HG03039 (cell line): ENCODE data around the gene PARD3.
A peak's percentile ranks its signal among the peaks of the same experiment; 100 is the strongest.
"Not testable (repeated sequence)": the region's sequence is repeated elsewhere in the genome, so short reads cannot be mapped to it uniquely, and the experiment has no call there.

Source experiments
- ATAC-seq: cut with Tn5 transposase; IDR thresholded peaks from one replicate; pipeline ENCODE4 v1.9.1; 2021; ENCODE audit warnings: mild to moderate bottlenecking, moderate library complexity; ENCODE audit not compliant: unreplicated experiment

The PARD3 gene

DNA sequence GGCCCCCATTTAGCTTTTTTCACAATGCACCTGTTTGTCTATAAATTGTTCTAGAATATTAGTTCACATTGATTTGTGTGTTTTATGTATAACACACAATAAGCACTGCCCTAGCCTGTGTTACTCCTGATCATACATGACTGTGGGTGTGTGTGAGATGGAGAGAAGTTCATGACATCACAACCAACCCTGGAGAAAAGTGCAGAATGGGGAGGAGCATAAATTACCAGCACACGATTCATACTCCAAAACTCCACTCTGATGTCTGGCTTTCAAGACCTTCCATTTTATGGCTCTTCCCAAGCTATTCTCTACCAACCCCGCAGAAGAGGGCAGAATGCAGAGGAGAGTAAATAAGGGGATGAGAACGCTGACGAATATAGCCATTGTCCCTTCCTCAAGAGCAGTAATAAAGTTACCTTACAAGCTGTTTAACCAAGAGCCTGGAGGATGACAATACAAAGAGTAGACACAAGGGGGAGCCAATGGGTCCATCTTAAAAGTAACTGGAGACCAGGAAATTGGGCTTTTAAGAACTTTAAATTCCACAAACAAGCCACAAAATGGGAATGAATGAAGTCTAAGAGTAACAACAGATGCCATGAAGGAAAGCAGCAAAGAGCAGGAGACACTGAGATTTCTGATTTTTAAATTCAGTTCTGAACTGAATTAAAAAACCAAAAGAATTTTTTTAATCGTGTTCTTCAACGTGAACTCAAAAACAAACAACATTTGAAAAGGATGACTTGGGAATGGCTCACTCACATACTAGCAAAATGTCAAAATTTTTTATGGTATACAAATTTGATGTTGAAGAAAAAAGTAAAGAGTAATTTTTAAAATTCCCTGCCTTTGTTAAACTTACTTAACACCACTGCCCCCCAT is 159.6 kb downstream of the PARD3 start:
- ATAC-seq = no peak

DNA sequence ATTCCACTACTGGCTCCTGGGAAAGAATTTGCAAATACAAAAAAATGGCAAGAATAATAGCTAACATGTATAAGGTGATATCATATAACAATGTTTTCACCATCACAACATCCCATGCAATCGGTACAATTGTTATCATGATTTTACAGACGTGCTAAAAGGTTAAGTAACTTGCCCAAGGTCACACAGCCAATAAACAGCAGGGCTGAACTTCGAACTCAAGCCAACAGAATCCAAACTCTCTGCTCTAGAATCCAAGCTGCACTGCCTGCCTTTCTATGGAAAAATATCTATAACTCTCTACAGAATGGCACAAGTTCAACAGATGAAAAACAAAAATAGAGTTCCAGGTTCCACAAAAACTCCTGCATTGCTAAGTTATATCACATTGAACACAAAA is 160.9 kb downstream of the PARD3 start:
- ATAC-seq = no peak

DNA sequence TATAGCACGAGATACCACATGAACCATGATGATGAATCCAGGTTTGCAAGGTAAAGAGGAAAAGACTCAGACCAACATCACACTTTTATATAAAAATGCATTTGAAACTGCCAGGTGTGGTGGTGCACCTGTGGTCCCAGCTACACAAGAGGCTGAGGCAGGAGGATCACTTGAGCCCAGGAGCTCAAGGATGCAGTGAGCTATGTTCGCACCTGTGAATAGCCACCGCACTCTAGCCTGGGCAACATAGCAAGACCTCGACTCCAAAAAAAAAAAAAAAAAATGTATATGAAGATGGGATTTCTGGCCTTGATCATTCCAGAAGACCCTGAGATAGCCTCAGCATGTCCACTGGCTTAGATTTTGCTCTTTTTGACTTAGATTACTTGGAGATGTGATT is 161.6 kb downstream of the PARD3 start:
- ATAC-seq = no peak

DNA sequence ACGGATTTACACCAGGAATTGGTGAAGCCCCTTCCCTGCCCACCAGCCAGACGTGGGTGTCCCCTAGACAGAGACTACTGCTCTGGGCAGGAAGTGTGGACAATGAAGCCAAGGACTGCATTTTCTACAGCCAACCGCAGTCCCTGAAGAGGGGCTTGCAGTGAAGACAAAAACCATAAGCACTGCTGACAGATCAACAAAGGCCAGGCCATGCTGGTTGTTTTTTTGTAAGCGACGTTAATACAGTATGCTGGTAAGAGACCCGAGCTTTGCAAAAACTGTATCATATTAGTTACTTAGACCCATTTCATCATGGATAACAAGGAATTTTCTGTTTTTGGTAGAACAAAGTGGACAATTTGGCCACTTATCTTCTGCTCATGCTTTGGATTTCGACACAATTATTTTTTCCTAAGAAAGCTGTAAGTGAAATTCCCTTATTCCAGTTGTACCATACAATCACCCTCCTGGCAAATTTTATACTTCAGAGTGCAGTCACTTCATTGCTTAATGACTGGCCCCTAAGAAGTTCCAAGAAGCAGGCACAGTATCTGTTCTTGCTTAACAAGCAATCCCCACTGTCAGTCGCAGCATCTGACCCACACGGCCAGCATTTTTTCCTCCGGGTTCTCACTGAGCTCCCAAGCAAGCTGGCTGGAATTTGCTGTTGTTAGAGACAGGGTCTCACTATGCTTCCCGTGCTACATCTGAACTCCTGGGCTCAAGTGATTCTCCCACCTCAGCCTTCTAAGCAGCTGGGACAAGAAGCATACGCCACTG is 163.5 kb downstream of the PARD3 start:
- ATAC-seq = no peak

DNA sequence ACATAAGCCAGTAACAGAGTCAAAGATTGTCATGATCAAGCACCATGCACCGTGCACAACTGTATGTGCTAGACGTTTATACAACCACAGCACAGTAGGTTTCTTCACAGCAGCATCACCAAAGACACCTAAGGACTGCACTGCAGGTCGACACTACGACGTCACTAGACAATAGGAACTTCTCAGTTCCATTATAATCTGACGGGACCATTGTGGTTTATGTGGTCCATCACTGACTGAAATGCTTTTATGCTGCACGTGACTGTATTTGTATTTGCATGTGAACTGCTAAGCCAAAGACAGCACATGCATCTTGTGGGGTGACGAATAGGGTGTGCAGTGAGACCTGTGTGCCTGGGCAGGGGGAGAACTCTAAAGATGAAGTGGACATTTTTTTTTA is 164.9 kb downstream of the PARD3 start:
- ATAC-seq = no peak

DNA sequence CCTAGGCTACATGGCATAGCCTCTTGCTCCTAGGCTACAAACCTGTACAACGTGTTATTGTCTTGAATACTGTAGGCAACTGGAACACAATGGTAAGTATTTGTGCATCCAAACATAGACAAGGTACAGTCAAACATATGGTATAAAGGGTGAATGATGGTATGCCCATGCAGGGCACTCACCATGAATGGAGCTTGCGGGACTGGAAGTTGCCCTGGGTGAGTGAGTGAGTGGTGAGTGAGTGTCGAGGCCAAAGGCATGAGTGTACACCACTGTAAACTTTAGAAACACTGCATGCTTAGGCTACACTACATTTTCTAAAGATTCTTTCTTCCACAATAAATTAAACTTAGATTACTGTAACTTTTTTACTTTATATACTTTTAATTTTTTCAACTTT is 165.7 kb downstream of the PARD3 start:
- no peak for ATAC-seq

DNA sequence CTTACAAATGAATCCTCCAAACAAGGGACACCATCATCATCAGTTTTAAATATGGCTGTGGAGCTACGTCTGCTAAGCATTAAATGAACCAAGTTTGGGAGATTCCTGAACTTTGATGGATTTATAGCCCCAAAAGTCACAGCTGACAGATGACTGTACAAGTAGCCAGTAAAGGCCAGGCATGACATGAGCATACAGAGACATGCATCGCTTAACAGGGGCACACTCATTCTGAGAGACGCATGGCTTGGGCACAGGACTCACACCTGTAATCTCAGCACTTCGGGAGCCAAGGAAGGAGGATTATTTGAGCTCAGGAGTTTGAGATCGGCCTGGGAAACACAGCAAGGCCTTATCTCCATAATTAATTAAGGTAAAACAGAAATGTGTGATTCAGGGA is 166.2 kb downstream of the PARD3 start:
- ATAC-seq = no peak

DNA sequence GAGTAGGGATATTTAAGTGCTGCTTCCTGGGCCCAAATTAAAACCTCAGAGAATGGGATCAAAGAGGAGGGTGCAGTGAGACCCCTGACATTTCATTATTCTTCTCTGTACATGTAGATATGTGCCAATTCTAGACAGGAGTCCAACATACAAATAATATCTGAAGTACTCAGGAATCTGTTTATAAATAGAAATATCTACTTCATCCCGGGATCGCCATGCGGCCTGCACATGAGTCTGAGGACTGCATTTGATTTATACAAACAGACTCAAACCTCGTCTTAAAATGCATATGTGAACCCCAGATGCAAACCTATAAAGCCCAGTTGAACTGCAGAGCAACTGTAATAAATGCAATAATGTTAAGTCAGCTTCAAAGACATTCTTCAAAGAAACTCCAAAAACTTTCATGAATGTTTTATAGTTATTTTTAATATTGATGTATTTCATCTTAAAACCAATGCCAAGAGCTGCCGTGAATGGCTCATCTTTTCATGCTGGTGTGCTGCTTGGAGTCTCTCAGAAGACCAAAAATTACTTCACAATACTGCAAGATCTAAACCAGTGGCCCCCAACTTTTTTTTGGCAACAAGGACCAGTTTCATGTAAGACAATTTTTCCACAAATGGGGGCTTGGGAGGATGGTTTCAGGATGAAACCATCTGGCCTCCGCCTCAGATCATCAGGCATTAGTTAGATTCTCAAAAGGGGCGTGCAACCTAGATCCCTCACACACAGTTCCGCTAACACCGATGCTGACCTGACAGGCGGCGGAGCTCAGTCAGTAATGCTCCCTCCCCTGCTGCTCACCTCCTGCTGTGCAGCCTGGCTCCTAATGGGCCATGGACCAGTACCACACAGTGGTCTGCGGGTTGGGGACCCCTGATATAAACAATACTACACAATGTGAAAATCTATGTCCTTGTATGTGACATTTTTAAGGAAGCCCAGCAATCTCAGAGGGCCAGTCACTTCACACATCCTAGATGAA is 166.9 kb downstream of the PARD3 start:
- ATAC-seq = no peak

DNA sequence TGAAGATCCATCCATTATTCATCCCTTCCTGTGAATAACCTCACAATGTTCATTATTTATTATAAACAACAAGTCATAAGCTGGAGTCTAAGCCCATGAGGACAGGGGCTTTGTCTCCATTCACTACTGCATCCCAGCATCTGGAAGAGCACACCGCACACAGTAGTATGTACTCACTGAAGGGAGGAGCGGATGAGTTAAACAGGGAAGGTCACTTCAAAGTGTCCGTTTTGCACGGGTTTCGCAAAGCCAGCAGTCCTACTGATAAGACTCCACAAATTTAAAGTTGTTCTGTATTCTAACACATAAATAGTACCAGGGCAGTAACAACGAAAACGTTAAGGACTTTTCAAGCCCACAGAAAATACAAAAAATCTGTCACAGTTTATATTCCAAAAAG is 167.9 kb downstream of the PARD3 start:
- no peak for ATAC-seq

DNA sequence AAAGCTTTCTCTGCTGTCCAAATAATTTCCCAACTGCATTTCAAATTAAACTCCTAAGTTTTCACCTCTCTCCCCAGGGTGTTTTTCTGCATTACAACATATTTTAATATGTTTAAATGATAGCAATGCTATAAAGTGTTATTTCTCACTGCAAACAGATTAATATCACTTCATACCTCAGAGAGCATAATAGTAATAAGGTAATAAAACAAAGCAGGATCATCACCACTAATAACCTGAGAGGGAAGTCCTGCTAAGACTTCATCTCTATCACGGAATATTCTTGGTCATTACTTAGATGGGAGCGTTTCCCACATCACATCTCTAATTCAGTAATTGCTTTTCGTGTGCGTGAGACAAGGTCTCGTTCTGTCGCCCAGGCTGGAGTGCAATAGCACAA is 168.8 kb downstream of the PARD3 start:
- no peak for ATAC-seq

DNA sequence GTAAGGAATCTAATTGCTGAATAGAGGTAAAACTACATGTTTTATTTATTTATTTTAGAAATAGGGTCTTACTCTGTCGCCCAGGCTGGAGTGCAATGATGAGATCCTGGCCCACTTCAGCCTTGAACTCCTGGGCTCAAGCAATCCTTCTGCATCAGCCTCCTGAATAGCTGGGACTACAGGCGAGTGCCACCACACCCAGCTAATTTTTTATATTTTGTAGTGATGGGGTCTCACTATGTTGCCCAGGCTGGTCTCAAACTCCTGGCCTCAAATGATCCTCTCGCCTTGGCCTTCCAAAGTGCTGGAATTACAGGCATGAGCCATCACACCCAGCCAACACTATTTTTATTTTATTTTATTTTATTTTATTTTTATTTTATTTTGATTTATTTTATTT is 170.3 kb downstream of the PARD3 start:
- ATAC-seq = not testable (repeated sequence)

DNA sequence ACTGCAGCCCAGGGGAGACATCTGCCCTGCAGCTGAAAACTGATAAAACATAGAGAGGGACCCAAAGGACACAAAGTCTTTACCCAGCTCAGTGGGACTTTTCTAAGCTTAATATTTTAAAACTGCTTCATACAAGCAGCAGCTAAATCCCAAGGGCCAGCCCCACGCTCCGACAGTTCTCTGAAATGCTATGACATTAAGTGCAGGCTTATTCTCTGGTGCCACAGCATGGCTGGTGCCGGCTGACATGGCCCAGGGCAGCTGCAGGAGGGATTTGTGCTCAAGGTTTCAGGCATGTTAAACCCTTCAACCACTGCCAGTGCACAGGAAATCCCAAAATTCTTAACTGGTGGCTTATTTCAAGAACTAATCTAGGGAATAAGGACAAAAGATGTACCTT is 170.9 kb downstream of the PARD3 start:
- no peak for ATAC-seq

DNA sequence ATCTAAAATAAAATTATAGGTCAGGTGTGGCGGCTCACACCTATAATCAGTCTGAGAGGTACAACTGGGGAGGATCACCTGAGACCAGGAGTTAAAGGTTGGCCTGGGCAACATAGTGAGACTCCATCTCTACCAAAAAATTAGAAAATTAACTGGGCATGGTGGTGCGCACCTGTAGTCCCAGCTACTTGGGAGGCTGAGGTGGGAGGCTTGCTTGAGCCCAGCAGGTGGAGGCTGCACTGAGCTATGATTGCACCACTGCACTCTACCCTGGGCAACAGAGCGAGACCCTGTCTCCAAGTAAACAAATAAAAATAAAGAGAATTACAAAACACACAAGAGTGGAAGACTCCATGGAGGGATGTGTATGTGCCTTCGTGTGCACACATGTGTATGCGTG is 171.5 kb downstream of the PARD3 start:
- no peak for ATAC-seq

DNA sequence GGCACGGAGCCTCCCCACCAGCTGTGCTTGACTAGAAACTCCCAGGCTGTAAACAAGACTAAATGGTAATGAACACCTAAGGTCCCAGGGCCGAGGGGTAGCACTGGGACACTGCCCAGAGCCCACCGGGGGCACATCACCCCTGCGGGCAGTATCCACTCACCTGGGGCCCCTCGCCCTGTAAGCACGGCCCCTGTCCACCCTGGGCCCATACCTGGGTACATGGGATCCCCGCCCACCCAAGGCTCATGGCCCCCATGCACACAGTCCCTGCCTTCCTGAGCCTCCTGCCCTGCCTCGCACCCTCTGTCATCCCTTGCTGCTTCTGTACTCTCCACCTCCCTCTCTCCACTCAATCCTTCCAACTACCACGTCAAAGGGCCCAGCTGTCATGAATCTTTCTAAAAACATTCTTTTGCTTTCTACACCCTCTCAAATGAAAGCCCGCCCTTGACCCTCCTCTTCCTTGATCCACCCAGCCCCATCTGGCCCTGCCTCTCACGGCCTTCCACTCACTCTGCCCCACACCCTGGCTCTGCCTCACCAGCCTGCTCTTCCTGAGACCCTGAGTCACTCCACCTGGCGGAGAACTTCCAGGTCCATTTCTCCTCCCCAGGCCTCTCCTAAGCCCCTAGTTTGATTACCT is 173.1 kb downstream of the PARD3 start:
- ATAC-seq = no peak

DNA sequence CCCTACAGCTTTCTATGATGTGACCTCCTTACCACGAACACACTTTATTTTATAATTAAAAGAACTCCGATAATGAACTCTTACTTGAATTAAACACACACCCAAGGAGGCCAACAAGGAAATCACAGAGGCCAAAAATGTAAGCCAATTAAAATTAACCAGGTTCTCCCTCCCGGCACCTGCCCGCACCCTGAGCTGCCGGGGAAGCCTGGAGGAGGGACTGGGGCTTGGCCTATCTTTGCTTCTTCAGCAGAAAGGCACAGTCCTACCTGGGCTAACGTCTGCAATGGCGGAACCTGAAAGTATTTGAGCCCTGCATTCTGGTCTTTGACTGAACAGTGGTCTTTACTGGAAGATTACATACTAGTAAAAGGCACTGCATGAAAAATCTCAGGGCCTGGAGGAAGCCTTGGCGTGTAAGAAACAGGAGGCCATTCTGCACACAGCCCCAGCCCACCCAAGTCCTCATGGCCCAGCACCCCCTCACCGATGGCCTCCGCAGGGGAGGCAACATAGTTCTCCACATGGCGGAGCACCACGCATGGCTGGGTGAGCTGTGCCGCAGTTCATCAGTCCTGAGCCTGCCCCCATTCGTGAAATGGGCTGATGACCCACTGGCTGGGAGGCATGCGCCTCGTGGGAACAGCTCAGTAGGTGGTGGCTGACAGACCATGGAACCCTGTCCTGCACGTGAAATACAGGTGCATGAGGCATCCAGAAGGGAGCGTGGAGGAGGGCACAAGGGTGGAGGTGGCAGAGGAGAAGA is 173.8 kb downstream of the PARD3 start:
- no peak for ATAC-seq

DNA sequence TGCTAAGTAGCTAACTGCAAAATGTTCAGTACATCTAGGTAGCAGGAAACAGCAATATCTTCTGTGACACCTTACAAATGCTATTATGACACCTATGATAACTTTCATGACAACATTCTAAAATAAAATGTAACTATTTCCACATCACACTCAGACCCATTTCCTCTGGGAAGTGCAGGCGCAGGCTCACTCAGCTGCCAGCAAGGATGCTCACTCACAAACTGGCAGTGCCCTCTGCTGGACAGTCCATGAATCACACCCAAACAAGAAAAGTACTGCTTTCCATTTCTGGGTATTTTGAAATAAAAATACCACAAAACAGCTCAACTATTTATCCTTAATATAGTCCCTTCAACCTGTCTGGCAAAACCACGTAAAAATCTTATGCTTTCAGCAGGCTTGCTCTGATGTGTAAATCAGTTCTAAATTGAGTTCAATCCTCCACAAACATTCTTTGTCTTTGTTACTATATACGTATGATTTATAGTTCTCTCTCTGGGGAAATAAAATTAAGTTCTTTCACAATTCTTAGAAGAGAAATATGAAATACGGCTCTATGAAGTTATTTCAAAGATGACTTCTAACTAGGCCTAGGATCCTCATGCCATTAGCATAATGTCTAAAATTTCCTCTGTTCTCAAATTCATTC is 176.6 kb downstream of the PARD3 start:
- ATAC-seq = no peak

DNA sequence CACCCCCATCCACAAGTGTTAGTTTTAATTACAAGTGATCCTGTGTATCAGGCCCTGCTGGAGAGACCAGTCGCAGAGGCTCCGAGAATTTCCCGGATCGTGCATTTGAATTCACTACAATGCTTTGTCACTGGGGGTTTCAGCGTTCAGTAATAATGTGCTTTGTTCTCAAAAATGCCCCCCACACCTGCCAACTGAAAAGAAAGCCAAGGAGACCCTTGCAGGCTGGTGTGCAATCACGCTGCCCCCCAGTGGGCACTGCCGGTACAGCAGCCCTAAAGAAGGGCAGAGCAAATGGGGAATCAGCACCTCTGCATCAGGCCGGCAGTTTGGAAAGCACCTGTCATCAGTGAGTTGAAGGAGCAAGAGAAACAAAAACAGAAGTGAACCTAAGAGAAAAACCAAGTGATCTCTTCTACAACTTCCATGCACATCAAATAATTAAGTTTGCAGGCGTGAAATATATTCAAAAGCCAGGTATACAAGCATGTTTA is 177.6 kb downstream of the PARD3 start:
- peak; percentile 76 for ATAC-seq

DNA sequence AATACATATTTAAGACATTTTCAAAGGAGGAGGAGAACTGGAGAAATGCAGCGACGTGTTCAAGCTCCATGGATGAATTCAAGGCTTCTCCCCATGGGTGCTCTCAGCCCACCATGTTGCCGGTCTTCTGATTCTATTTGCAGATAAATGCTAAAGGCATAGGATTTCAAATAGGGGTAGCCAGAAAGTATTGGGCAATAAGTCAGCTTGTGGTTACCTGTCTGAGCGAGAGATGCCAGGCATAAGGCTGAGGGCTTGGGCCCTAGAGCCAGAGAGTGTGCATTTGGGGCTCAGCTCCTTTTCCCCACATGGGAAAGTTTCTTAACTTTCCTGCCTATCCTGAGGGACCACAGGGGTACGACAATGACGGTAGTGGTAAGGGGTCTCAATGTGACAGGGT is 180.0 kb downstream of the PARD3 start:
- ATAC-seq = no peak

DNA sequence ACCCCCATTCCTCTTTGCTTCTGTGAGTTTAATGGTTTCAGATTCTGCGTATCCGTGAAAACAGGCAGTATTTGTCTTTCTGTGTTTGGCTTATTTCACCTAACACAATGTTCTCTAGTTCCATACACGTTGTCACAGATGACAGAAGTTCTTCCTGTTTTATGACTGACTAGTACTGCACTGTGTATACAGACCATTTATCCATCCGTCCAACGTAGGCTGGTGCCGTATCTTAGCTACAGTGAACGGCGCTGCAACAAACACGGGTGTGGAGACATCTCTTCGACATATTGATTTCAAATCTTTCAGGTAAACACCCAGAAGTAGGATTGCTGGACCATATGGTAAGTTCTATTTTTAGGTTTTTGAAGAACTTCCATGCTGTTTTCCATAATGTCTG is 181.7 kb downstream of the PARD3 start:
- ATAC-seq = no peak
